Measurements from ENCODE around the gene SLC10A3.

The SLC10A3 gene

DNA sequence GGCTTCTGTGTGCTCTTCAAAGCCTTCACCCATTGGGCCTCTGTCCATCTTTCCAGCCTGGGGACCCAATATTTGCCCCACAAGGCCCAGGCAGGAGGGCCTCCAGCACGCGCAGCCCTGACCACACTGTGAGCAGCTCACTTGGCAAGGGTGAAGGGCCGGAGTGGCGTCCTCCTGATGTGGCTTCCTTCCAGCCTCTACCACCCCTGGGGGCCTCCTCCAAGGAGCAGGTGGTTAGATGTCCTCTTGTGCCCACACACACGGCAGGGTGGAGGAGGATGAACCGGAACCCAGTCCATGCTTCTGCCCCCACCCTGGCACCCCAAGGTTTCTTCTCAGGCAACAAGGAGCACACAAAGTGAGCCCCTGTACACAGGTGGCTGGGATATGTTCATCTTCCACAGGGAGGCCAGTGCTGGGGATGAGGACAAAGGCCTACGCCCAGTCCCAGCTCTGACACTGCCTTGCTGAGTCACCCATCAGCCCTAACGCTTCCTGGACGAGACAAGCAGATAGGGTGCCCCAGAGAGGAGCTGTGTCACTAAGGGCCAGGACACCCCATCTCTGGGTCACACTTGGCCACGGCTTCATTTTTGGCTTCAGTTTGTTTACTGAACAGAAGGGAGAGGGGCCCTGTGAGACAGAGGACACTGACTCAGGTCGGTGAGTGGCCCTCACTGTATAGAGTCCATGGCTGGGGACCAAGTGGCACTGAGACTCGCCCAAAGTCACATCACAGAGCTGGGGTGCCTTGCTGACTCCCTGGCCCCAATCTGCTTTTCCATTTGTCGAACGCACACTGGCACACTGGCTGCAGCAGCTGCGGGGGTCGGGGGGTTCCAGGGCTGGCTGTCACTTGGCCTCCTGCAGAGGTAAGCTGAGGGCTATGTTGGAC is 5.9 kb downstream of the SLC10A3 start:
- no peak for DNase-seq (ENCODE audit: low read depth, low spot score)

DNA sequence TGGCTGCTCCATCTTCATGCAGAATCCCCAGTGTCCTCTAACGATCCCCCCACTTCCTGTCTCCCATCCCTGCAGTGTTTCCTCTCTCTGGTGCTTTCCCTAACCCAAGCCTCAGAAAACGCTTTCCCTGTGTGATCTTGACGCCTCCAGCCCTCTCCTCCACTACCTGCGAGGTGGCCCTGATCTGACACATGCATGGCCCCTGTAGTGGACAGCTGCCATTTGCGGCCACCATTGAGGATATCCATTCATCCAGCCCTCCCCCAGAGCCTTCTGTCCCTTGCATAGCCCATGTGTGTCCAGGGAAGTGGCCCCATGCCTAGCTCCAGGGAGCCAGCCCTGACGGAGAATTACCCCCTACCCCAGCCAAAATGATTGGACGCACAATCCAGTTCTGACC is 7.1 kb downstream of the SLC10A3 start:
- DNase-seq (ENCODE audit: low read depth, low spot score) = no peak

GRCh38 chrX:154482786-154483185 is 7.6 kb downstream of the SLC10A3 start:
- DNase-seq (ENCODE audit: low read depth, low spot score) = no peak

GRCh38 chrX:154481911-154482601 is 8.4 kb downstream of the SLC10A3 start:
- no peak for DNase-seq (ENCODE audit: low read depth, low spot score)

- no peak for DNase-seq (ENCODE audit: low read depth, low spot score)
These were observed 9.2 kb downstream of the SLC10A3 start for GRCh38 chrX:154481195-154481594.

DNA sequence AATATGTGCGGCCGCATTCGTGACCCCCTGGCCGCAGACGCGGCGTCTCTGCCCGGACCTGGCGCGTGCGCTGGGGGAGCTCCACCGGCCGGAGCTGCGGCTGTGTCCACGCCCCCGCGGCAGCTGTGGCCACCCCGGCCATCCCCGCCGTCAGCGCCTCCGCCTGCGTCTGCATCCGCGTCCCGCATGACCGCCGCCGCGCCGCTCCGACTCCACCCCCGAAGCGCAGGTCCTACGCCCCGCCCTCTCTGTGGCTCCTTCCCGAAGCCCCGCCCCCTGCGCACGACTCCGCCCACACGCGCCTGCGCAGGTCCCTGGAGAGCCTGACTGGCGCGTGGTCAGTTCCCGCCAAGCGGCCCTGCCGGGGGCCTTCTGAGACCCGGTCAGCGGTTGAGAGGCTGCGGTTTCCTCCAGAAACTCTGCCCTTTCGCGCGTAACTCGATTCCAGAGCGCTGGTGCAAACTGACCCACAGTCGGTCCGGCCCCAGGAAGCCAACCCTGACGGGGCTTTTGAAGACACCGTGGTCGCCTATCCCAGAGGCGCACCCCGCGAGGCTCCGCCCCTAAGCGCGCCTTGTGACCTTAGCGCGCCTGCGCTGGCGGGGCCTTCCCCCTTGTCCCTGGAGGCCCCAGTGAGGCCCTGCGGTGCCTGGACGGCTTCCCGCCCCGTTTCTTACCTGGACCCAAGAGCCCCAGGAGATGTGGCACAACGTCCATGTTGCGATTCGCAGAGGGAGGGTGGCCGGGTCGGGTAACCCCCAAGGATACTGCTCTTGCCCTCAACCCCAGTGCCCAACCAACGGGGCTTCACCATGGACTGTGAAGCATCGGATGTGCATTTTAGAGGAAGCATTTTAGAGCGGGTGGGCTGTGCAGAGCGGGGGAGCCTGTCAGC is 11.5 kb downstream of the SLC10A3 start, which contains the start of gene LAGE3:
Gene LAGE3, minus strand, starts transcription at position 554 of the 895 bp plus-strand sequence. Its CDS starts 366 bp downstream, at position 188.
- DNase-seq (ENCODE audit: low read depth, low spot score) = peak; percentile 74

GRCh38 chrX:154477891-154478477 is 12.4 kb downstream of the SLC10A3 start:
- no peak for DNase-seq (ENCODE audit: low read depth, low spot score)

GRCh38 chrX:154476821-154477220 is 13.6 kb downstream of the SLC10A3 start:
- no peak for DNase-seq (ENCODE audit: low read depth, low spot score)

- DNase-seq (ENCODE audit: low read depth, low spot score) = no peak
These were observed 16.7 kb downstream of the SLC10A3 start for GRCh38 chrX:154473683-154474082.

GRCh38 chrX:154472685-154473632 is 17.5 kb downstream of the SLC10A3 start:
- no peak for DNase-seq (ENCODE audit: low read depth, low spot score)

DNA sequence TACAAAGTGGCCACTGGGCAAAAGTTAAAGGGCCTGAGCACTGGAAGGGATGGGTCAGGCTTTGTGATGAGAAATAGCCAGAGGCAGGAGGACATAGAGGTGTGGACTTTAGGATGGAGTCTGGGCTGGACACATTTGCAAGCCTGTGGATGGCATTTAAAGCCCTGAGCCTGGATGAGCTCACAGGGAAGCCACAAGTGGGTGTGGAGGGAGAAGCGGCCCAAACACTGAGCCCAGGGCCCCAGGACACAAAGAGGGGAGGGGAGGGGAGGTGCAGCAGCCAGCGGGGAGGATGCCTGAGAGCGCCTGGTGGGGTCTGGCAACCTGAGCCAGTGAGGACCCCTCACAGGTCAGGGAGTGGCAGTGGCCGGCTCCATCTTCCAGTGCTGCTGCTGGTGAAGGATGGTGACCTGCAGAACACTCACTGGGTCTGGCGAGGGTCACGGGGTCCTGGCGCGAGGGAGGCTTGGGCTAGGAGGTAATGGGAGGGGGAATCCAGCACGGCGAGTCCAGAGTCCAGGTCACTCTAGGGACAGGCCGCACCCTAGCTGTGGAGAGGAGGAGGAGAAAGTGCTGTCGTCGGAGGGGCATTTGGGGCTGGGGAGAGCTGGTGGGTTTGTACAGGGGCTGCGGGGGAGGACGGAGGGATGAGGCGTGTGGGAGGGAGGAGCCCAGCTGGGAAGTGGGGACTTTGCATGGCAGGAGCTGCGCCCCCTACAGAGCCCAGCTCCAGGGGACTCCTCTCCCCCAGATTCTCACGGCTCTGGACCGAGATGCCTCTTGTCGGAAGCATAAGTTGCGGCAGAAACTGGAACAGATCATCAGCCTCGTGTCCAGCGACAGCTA is 18.4 kb downstream of the SLC10A3 start:
- no peak for DNase-seq (ENCODE audit: low read depth, low spot score)

DNA sequence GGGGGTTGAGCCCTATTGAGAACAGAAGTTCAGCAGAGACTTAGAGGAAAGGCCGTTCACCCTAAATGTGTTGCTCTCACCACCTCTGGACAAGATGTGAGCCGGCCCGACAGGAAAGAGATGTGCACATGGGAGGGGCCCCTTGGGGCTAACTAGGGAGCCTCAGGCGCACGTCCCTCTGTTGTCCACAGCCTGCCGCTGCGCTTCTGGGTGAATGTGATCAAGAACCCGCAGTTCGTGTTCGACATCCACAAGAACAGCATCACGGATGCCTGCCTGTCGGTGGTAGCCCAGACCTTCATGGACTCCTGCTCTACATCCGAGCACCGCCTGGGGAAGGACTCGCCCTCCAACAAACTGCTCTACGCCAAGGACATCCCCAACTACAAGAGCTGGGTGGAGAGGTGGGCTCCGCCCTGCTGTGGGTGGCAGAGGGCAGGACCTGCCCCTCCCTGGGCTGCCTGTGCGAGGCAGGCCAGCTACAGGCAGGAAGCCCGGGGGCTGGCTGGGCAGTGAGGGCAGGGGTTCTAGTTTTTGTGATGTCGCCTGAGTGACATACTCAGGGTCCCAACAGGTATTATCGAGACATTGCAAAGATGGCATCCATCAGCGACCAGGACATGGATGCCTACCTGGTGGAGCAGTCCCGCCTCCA is 19.4 kb downstream of the SLC10A3 start:
- DNase-seq (ENCODE audit: low read depth, low spot score) = no peak

GRCh38 chrX:154470434-154470833 is 20.0 kb downstream of the SLC10A3 start:
- DNase-seq (ENCODE audit: low read depth, low spot score) = no peak

DNA sequence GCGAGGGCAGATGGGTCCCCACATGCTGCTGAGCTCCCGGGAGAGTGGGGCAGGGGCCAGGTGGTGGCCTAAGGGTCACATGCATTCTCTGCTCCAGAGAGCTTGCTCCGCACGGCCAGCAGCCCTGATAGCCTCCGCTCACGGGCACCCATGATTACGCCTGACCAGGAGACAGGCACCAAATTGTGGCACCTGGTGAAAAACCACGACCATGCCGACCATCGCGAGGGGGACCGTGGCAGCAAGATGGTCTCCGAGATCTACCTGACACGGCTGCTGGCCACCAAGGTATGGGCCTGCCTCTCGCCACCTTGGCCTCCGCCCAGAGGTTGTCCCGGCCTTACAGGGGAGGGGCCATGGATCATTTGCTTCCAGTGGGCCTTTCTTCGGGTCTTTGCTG is 20.5 kb downstream of the SLC10A3 start:
- DNase-seq (ENCODE audit: low read depth, low spot score) = no peak

DNA sequence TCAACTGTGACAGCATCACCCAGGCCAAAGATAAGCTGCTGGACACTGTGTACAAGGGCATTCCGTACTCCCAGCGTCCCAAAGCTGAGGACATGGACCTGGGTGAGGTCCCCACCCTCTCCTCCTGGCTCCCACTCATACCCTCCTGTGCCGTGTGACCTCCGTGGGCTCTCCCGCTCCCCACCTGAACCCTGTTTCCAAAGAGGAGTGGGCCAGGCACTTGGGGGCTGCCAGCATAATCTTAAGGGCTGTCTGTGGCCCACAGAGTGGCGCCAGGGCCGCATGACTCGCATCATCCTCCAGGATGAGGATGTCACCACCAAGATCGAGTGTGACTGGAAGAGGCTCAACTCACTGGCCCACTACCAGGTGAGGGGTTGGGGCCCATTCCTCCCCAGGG is 21.3 kb downstream of the SLC10A3 start:
- DNase-seq (ENCODE audit: low read depth, low spot score) = no peak

DNA sequence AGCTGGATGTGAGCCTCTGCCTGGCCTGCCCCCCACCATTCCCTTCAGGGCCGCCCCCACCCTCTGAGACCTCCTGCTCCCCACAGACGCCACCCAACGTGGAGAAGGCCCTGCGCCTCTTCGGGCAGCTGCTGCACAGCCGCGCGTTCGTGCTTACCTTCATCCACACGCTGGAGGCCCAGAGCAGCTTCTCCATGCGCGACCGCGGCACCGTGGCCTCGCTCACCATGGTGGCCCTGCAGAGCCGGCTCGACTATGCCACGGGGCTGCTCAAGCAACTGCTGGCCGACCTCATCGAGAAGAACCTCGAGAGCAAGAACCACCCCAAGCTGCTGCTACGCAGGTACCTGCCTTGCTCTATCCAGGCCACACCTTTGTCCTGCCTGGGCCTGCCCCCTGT is 22.2 kb downstream of the SLC10A3 start:
- no peak for DNase-seq (ENCODE audit: low read depth, low spot score)

DNA sequence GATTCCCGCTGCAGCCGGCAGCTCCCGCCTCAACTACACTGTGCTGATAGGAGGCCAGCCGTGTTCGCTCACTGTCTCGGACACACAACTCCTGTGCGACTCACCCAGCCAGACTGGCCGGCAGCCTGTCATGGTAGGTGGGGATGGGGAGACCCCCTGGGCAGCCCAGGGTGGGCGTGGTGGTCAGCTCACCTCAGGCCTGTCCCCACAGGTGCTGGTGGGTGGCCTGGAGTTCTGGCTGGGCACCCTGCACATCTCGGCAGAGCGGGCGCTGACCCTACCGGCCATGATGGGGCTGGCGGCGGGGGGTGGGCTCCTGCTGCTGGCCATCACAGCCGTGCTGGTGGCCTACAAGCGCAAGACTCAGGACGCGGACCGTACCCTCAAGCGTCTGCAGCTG is 22.9 kb downstream of the SLC10A3 start:
- no peak for DNase-seq (ENCODE audit: low read depth, low spot score)

GRCh38 chrX:154466907-154467306 is 23.5 kb downstream of the SLC10A3 start:
- no peak for DNase-seq (ENCODE audit: low read depth, low spot score)

DNA sequence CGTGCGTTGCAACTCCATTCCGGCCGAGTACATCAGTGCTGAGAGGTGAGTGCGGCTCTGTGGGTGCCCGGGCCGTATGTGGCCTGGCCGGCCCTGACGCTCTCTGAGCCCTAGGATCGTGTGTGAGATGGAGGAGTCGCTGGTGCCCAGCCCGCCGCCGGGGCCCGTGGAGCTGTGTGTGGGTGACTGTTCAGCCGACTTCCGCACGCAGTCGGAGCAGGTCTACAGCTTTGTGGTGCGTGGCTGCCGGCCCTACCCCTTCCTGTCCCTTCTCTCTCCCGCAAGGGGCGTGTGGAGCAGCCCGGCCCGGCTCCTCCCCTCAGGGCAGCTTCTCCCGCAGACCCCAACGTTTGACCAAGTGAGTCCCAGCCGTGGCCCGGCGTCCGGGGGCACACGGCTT is 24.4 kb downstream of the SLC10A3 start:
- no peak for DNase-seq (ENCODE audit: low read depth, low spot score)

Data from brain pericyte (primary cell).